KOPT-K1 (cell line): ENCODE data around the gene P2RX6.
"Not testable (repeated sequence)": the region's sequence is repeated elsewhere in the genome, so short reads cannot be mapped to it uniquely, and the experiment has no call there.

Source experiments
- H3K27ac ChIP-seq: fragments of 200-600 bp; sonication (generic); 2 replicates; pipeline ENCODE4 v1.5.1; 2016; ENCODE audit warnings: antibody characterized with exemption, mild to moderate bottlenecking, low read depth, low read length; ENCODE audit not compliant: poor library complexity, severe bottlenecking
- H3K36me3 ChIP-seq: fragments of 200-600 bp; sonication (generic); 2 replicates; pipeline ENCODE4 v1.5.1; 2017; ENCODE audit warnings: antibody characterized with exemption, mild to moderate bottlenecking, low read length, moderate library complexity; ENCODE audit not compliant: insufficient read depth
- H3K9me3 ChIP-seq: fragments of 200-600 bp; sonication (generic); 2 replicates; pipeline ENCODE4 v1.5.1; 2017; ENCODE audit warnings: antibody characterized with exemption, low read length, mild to moderate bottlenecking; ENCODE audit not compliant: insufficient read depth, poor library complexity, severe bottlenecking

The P2RX6 gene

DNA sequence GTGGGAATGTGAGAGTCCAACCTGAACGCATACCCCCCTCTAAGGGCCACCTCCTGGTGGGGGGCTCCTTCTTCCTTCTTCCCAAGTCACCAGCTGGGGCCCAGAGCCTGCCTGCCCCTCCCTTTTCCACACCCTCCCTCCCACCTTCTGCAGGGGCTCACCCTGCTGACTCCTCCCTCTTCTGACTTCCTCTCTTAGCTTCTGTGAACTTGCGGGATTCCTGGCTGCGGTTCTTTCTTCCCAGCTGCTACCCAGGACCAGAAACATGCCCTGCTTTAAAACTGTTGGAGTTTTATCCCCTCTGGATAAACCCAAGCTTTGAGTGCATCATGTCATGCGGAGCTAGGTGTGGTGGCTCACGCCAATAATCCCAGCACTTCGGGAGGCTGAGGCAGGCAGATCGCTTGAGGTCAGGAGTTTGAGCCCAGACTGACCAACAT lies 40.9 kb downstream of the P2RX6 start:
- Histone ChIP-seq H3K9me3 (no peaks in the 10 kb centered on the region), H3K27ac (no peak overlapping the region)

GRCh38 chr22:21060363-21060762 lies 45.4 kb downstream of the P2RX6 start:
- not testable (repeated sequence) for H3K27ac ChIP-seq, H3K9me3 ChIP-seq, H3K36me3 ChIP-seq

More for the DNA sequence above, 40.9 kb downstream of the P2RX6 start:
- no peaks in the 10 kb centered on the region for H3K36me3 ChIP-seq

DNA sequence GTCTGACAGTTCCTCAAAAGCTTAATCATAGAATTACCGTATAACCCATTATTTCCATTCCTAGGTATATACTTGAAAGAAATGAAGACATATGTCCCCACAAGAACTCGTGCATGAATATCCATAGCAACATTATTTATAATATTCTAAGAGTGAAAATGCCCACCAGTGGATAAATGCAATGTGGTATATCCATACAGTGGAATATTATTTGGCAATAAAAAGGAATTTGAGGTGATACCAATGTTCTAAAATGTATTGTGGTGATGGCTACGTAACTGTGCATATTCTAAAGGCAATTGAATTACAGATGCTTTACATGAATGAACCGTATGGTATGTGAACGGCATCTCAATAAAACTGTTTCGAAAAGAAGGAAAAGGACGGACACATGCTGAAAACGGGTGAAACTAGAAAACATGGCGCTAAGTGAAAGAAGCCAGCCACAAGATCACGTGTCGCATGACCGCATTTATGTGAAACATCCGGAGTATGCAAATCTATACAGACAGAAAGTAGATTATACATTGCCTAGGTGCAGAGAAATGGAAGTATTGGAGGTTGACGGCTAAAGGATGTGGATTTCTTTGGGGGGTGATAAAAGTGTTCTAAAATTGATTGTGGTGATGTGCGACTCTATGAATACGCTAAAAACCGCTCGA lies 46.8 kb downstream of the P2RX6 start:
- H3K36me3 ChIP-seq, H3K27ac ChIP-seq, H3K9me3 ChIP-seq: not testable (repeated sequence)

DNA sequence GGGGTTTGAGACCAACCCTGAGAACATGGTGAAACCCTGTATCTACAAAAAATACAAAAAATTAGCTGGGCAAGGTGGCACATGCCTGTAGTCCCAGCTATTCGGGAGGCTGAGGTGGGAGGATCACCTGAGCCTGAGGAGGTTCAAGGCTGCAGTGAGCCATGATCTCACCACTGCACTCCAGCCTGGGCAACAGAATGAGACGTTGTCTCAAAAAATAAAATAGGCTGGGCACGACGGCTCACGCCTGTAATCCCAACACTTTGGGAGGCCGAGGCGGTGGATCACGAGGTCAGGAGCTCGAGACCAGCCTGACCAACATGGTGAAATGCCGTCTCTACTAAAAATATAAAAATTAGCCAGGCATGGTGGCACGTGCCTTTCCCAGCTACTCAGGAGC lies 49.5 kb downstream of the P2RX6 start:
- not testable (repeated sequence) for H3K9me3 ChIP-seq, H3K27ac ChIP-seq, H3K36me3 ChIP-seq

- Histone ChIP-seq H3K36me3 (no peaks in the 10 kb centered on the region), H3K9me3 (no peaks in the 10 kb centered on the region), H3K27ac (no peak overlapping the region)
These were observed 50.2 kb downstream of the P2RX6 start for GRCh38 chr22:21064917-21065864.

DNA sequence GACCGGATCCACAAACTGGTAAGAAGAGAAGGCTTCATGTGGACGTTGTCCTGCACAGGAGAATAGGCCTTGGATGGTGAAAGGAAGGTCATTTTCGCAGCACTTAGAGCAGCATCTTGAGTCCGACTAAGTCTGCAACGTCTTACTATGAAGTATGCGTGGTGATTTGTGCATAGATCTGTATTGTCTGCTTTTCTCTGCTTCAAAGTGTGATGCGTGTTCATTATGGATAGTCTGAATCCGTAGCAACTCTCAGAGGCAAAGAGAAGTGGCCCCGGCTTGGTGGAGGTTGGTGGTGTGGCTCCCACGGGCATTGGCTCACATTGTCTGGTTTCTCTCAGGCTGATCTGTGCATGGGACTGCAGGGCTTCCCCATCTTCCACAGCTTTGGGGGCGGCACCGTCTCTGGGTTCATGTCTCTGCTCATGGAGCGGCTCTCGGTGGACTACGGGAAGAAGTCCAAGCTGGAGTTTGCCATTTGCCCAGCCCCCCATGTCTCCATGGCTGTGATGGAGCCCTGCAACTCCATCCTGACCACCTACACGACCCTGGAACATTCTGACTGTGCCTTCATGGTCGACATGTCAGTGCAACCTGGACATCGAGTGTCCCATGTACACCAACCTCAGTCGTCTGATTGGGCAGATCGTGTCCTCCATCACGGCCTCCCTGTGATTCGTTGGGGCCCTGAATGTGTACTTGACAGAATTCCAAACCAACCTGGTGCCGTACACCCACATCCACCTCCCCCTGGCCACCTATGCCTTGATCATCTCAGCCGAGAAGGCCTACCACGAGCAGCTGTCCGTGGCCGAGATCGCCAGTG lies 52.3 kb downstream of the P2RX6 start:
- Histone ChIP-seq H3K36me3 (no peaks in the 10 kb centered on the region), H3K27ac (no peak overlapping the region), H3K9me3 (no peaks in the 10 kb centered on the region)

DNA sequence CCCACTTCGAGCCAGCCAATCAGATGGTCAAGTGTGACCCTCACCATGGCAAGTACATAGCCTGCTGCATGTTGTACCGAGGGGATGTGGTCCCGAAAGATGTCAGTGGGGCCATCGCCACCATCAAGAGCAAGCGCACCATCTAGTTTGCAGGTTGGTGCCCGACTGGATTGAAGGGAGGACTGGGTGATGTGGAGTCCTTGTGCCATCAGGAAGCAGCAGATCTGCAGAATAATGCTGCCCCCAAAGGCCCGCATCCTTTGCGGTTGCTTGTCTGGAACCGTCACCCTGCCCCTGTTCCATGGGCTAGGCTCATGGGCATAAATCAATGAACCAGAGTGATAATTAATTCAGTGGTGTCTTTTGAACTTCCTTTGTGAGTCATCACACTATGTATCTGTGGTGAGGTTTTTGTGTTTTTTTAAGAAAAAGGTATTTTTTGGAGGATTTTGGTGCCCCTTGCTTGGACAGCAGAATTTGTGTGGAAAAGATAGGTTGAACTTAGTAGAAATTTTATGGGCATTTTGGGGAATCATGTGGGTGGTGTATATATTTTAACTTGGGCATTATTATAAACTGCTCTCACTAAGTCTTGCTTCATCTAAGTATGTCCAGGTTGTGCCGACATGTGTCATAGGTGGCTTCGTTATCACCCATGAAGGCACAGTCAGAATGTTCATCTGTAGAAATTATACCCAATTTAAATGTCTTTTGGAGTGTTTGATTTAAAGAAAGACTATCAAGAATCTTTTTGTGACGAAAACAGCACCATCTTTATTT lies 53.1 kb downstream of the P2RX6 start:
- H3K9me3 ChIP-seq = no peaks in the 10 kb centered on the region
- no peak overlapping the region for H3K27ac ChIP-seq
- no peaks in the 10 kb centered on the region for H3K36me3 ChIP-seq

DNA sequence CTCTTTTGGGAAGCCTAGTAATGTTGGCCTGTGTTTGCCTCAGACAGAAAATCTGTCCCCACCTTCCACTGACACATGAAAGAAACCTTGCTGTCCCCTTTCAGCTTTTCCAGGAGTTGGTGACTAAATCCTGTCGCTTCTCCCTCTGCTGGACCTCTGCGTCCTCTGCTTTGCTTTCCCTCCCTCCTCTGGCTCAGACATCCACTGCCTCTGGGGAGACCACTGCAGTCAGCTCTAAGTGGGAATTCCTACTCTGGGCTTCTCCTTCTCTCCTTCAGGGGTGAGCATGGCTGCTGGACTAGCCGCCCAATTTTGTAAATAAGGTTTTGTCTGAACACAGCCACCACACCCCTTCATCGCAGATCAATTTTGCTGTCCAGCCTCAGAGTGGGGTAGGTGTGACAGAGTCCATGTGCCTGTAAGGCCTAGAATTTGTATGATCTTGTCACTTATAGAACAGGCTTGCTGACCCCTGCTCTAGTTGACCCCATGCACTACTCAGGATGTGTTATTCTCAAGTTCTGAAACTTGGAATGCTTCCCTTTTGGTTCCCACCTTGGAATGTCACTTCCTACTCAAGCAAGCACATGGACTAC lies 53.8 kb downstream of the P2RX6 start:
- no peak overlapping the region for H3K27ac ChIP-seq
- no peaks in the 10 kb centered on the region for H3K36me3 ChIP-seq
- H3K9me3 ChIP-seq = no peaks in the 10 kb centered on the region

DNA sequence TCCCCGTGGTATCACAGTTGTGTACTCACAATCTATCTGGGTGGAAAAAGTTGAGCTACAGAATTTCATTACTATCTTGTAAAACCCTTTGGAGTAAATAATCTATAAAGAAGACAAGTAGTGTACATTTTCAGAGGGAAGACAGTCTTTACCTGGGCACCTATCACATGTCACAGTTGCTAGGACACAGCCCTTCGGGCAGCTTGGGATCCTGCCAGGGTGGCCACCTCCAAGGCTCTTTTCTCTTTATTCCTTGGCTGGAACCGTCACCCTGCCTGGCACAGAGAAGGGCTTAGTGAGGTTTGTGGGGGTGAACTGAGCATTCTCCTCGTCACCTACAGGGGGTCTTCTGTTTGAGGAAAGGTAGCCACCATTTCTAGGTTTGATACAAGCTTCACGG lies 54.4 kb downstream of the P2RX6 start:
- no peaks in the 10 kb centered on the region for H3K36me3 ChIP-seq

DNA sequence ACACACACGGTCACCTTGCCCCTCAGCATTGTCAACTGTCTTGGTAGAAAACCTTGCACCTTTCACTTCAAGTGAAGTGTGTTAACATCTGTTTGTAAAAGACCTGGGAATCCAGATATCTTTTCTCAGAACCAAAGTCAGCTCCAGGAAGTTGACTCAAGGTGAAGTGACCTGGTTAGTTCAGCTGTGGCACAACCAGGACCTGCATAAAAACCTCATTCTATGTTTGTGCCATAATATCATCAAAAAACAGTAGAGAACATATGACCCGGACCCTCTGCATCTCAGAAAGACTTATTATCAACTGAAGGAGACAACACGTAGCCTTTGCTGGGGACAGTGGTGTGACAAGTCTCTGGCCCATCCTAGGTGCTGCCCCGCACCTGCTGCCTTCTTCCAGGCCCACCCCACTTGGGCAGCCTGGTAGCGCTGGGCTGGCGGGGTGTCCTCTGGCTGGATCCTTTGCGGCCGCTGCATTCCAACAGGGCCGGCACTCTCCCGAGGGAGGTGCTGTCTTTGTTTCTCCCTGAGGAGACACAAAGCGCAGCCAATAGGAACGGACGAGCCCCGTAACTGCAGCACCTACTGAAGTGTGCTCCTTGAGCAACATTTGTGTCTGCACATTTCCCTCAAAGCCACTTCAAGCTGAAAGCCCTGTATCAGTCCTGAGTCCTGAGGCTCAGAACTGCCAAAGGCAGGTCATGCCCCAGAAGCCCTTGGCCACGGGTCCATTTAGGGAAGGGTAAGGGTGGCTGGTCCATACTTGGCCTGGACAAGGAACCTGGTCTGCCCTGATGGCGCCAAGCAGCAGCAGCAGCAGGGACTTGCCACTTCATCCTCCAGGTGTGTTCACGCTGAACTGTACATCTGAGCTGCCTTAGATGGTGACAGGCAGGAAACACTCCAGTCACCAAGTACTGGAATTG lies 56.0 kb downstream of the P2RX6 start:
- H3K27ac ChIP-seq = no peak overlapping the region
- H3K9me3 ChIP-seq = no peaks in the 10 kb centered on the region
- no peaks in the 10 kb centered on the region for H3K36me3 ChIP-seq

More for the DNA sequence above, 54.4 kb downstream of the P2RX6 start:
- Histone ChIP-seq H3K27ac (no peak overlapping the region), H3K9me3 (no peaks in the 10 kb centered on the region)

GRCh38 chr22:21071796-21072195 lies 56.8 kb downstream of the P2RX6 start:
- not testable (repeated sequence) for H3K27ac ChIP-seq, H3K36me3 ChIP-seq, H3K9me3 ChIP-seq

DNA sequence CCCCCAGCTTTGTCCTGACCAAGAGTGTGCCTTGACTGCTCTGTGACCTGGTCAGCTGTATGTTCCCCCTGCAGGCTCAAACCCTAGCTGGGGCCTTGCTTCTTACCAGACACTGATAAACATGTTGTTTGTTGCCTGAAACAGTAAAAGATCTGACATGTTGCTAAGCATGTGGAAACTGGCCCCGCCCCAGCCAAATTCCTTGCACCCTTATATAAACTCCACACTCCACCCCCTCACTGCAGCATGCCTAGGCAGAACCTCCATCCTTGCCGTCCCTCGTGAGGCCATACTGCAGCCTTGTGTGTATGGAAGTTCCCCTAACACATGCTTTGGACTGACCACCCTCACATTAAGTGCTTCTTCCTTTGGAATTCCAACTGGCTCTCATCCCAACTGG lies 58.1 kb downstream of the P2RX6 start:
- Histone ChIP-seq H3K9me3 (no peaks in the 10 kb centered on the region), H3K27ac (no peak overlapping the region), H3K36me3 (no peaks in the 10 kb centered on the region)

GRCh38 chr22:21073482-21073881 lies 58.5 kb downstream of the P2RX6 start:
- H3K9me3 ChIP-seq = no peaks in the 10 kb centered on the region
- H3K27ac ChIP-seq = no peak overlapping the region
- no peaks in the 10 kb centered on the region for H3K36me3 ChIP-seq
